Measurements from ENCODE around the gene TMEM132C. TPM values are rescaled to one million over a fixed set of nuclear protein-coding genes. Genes with fewer than 3 reads are reported as not detected.

Gene TMEM132C
- total and polyA plus RNA-seq, 2 of the 13 experiments (the other 11 are each of a cell fraction or from before 2014, with no cell fraction given), result not detected

- ATAC-seq, result no peak
These were observed 56.4 kb downstream of the TMEM132C start for GRCh38 chr12:128323145-128323920.

More at GRCh38 chr12:128323145-128323920, 56.4 kb downstream of the TMEM132C start:
- H3K27me3 ChIP-seq (ENCODE audit: control insufficient read depth in 1 of 2, insufficient read depth in 2 of 2, low read length in 2 of 2), result no peaks in the 10 kb centered on the region; a peak in 1 of 5 replicates
- H3K27ac ChIP-seq (ENCODE audit: extremely low read length, insufficient read depth, low read length), result no peak overlapping the region
- CTCF ChIA-PET (ENCODE audit: low intra/inter-chr PET ratio, low total read pairs), result no interaction called here
- BruUV-seq (replicated peaks), result no TSS peak
- peaks cover 14% of the 10 kb centered on the region; the same call in 1 of the 2 replicates for H3K9me3 ChIP-seq (ENCODE audit: low read length)
- H3K4me3 ChIP-seq (replicated peaks in 1 of 3; ENCODE audit: insufficient read depth in 1 of 3, low read depth in 2 of 3, low read length in 3 of 3), result no peak overlapping the region
- H3K36me3 ChIP-seq (replicated peaks in 1 of 2; ENCODE audit: control insufficient read depth in 1 of 2, insufficient read depth in 2 of 2, low read length in 2 of 2), result no peaks in the 10 kb centered on the region
- no peak for TF ChIP-seq TAF15 (IDR thresholded peaks at IDR 0.05; ENCODE audit: low read depth, low read length, poor library complexity, severe bottlenecking)
- no peak for TF ChIP-seq GATA4 (IDR thresholded peaks at IDR 0.05; ENCODE audit: borderline replicate concordance, low read depth)
- TF ChIP-seq, protein P1, sequence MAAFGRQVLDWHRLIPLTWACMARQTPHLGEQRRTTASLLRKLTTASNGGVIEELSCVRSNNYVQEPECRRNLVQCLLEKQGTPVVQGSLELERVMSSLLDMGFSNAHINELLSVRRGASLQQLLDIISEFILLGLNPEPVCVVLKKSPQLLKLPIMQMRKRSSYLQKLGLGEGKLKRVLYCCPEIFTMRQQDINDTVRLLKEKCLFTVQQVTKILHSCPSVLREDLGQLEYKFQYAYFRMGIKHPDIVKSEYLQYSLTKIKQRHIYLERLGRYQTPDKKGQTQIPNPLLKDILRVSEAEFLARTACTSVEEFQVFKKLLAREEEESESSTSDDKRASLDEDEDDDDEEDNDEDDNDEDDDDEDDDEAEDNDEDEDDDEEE (CRISPR knock-in tag; IDR thresholded peaks at IDR 0.05), result no peak
- no peak for TF ChIP-seq PCBP1 (IDR thresholded peaks at IDR 0.05; ENCODE audit: borderline replicate concordance, low read depth, low read length)
- TF ChIP-seq ZNF776 (CRISPR knock-in tag; IDR thresholded peaks at IDR 0.05), result no peak
- no peak for TF ChIP-seq ZNF468 (CRISPR knock-in tag; IDR thresholded peaks at IDR 0.05)
- TF ChIP-seq ZNF34 (CRISPR knock-in tag; IDR thresholded peaks at IDR 0.05; ENCODE audit: borderline replicate concordance), result no peak
- no peak for TF ChIP-seq RELA (CRISPR knock-in tag; IDR thresholded peaks at IDR 0.05)
- TF ChIP-seq ZBTB2 (CRISPR knock-in tag; IDR thresholded peaks at IDR 0.05; ENCODE audit: low read depth), result no peak
- no peak for TF ChIP-seq PTBP1 (IDR thresholded peaks at IDR 0.05; ENCODE audit: low read depth, low read length, poor library complexity, severe bottlenecking)
- no peak for TF ChIP-seq ELF1 (CRISPR knock-in tag; IDR thresholded peaks at IDR 0.05)
- TF ChIP-seq, protein P2, sequence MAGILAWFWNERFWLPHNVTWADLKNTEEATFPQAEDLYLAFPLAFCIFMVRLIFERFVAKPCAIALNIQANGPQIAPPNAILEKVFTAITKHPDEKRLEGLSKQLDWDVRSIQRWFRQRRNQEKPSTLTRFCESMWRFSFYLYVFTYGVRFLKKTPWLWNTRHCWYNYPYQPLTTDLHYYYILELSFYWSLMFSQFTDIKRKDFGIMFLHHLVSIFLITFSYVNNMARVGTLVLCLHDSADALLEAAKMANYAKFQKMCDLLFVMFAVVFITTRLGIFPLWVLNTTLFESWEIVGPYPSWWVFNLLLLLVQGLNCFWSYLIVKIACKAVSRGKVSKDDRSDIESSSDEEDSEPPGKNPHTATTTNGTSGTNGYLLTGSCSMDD (CRISPR knock-in tag; IDR thresholded peaks at IDR 0.05), result no peak
- no peak for TF ChIP-seq RFXANK (CRISPR knock-in tag; IDR thresholded peaks at IDR 0.05)
- TF ChIP-seq, protein P3, sequence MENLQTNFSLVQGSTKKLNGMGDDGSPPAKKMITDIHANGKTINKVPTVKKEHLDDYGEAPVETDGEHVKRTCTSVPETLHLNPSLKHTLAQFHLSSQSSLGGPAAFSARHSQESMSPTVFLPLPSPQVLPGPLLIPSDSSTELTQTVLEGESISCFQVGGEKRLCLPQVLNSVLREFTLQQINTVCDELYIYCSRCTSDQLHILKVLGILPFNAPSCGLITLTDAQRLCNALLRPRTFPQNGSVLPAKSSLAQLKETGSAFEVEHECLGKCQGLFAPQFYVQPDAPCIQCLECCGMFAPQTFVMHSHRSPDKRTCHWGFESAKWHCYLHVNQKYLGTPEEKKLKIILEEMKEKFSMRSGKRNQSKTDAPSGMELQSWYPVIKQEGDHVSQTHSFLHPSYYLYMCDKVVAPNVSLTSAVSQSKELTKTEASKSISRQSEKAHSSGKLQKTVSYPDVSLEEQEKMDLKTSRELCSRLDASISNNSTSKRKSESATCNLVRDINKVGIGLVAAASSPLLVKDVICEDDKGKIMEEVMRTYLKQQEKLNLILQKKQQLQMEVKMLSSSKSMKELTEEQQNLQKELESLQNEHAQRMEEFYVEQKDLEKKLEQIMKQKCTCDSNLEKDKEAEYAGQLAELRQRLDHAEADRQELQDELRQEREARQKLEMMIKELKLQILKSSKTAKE (CRISPR knock-in tag; IDR thresholded peaks at IDR 0.05; ENCODE audit: borderline replicate concordance), result no peak
- TF ChIP-seq FOSL1 (CRISPR knock-in tag; IDR thresholded peaks at IDR 0.05; ENCODE audit: borderline replicate concordance), result no peak
- in situ Hi-C loops (cut with HindIII; ENCODE audit: extremely low pct_ligation_motif_present, low pct_unique_long_range_greater_than_20kb) (no loop called here), intact Hi-C loops (cut with micrococcal nuclease; ENCODE audit: unreplicated experiment) (no loop called here)
- POLR2A ChIA-PET, result no interaction called here
- WGBS (ENCODE audit: low lambda C conversion rate), result 15% methylated on average over 20 of the region's 20 CpGs
- H4K20me1 ChIP-seq (ENCODE audit: insufficient read depth, low read length), result no peaks in the 10 kb centered on the region
- H3K9ac ChIP-seq (ENCODE audit: insufficient read depth, low read depth, low read length), result no peak overlapping the region
- no peaks in the 10 kb centered on the region for H3K79me2 ChIP-seq (ENCODE audit: insufficient read depth, low read length)
- H3K4me1 ChIP-seq (ENCODE audit: insufficient read depth, low read length), result no peaks in the 10 kb centered on the region
- DNase-seq (ENCODE audit: low spot score), result no peak
- H2AFZ ChIP-seq (ENCODE audit: low read length), result no peak overlapping the region
- no peak overlapping the region for H3K4me2 ChIP-seq (ENCODE audit: low read depth, low read length)
- no peak for FAIRE-seq
